Mononuclear cell (primary cell): ENCODE measurements around the gene TSPAN14. TPM values are rescaled to one million over a fixed set of nuclear protein-coding genes. Genes with fewer than 3 reads are reported as not detected.

ENCODE experiments used
- H3K27me3 ChIP-seq: 2 replicates; pipeline ENCODE4 v1.6.0; 2011; ENCODE audit warnings: low read length, control low read depth; ENCODE audit not compliant: insufficient read depth
- H3K4me1 ChIP-seq: 2 replicates; pipeline ENCODE4 v1.5.1; 2011; ENCODE audit warnings: mild to moderate bottlenecking, low read length, control low read depth; ENCODE audit not compliant: insufficient read depth
- H3K4me3 ChIP-seq: 2 replicates; pipeline ENCODE4 v1.5.1; 2011; ENCODE audit warnings: mild to moderate bottlenecking, low read length, moderate library complexity
- H3K9me3 ChIP-seq: 2 replicates; pipeline ENCODE4 v1.5.1; 2011; ENCODE audit warnings: low read depth, mild to moderate bottlenecking, control low read depth, low read length
- total RNA-seq: library from RNA; depleted of rRNA; stranded (reverse); fragments of >200 nt; gene quantifications from one replicate; pipeline ENCODE4 v1.2.3, GENCODE V29; 2012

TSPAN14 gene
- total RNA-seq, 1 donor: 65.4 TPM

GRCh38 chr10:80444124-80444523 is 10.0 kb upstream of the TSPAN14 start:
- H3K9me3 ChIP-seq: no peaks in the 10 kb centered on the region
- no peak overlapping the region for H3K4me3 ChIP-seq

GRCh38 chr10:80444646-80445319 is 9.3 kb upstream of the TSPAN14 start:
- peaks cover 33% of the 10 kb centered on the region for H3K4me1 ChIP-seq
- H3K4me3 ChIP-seq: no peak overlapping the region
- no peaks in the 10 kb centered on the region for H3K27me3 ChIP-seq
- H3K9me3 ChIP-seq: no peaks in the 10 kb centered on the region

More at GRCh38 chr10:80444124-80444523, 10.0 kb upstream of the TSPAN14 start:
- no peaks in the 10 kb centered on the region for H3K27me3 ChIP-seq
- H3K4me1 ChIP-seq: peaks cover 26% of the 10 kb centered on the region

DNA sequence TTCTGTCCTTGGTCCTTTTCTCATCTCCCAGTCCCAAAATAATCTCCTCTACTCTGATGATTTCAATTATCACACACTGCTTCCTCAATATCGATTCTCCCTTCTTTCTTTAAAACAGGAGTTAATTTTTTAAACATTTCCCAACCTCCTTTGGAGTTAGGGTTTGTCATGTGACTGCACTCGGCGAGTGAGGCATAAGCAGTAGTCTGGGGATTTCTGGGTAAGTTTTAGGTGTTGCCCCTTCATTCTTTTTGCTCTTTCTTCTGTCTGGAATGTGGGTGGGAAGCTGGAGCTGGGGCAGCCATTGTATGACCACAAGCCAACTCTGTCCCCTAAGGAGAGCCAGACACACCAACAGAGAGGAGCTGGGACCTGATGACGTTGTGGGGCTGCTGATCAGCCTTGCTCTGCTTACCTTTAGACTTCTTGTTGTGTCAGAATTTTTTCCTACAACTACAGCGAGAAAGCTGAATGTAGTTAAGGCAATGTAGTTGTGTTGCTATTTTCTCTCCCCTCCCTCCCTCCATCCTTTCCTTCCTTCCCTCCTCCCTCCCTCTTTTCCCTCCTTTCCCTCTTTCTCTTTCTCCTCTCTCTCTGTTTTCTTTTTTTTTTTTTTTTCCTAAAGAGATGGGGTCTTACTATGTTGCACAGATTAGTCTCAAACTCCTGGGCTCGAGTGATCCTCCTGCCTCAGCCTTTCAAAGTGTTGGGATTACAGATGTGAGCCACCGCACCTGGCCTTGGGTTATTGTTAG is 6.5 kb upstream of the TSPAN14 start:
- Histone ChIP-seq H3K4me1 (peaks cover 46% of the 10 kb centered on the region), H3K27me3 (no peaks in the 10 kb centered on the region), H3K4me3 (no peak overlapping the region), H3K9me3 (no peaks in the 10 kb centered on the region)

GRCh38 chr10:80448209-80448942 is 5.7 kb upstream of the TSPAN14 start:
- H3K9me3 ChIP-seq: no peaks in the 10 kb centered on the region
- no peak overlapping the region for H3K4me3 ChIP-seq
- no peaks in the 10 kb centered on the region for H3K27me3 ChIP-seq
- H3K4me1 ChIP-seq: peaks cover 53% of the 10 kb centered on the region

- no peaks in the 10 kb centered on the region for H3K27me3 ChIP-seq
- H3K9me3 ChIP-seq: no peaks in the 10 kb centered on the region
- H3K4me1 ChIP-seq: peaks cover 50% of the 10 kb centered on the region
- H3K4me3 ChIP-seq: no peak overlapping the region
These were observed 4.6 kb upstream of the TSPAN14 start for GRCh38 chr10:80449520-80449919.

- Histone ChIP-seq H3K9me3 (no peaks in the 10 kb centered on the region), H3K27me3 (no peaks in the 10 kb centered on the region), H3K4me1 (peaks cover 52% of the 10 kb centered on the region), H3K4me3 (no peak overlapping the region)
These were observed 3.0 kb upstream of the TSPAN14 start for GRCh38 chr10:80451132-80451531.

- no peak overlapping the region for H3K4me3 ChIP-seq
- no peaks in the 10 kb centered on the region for H3K9me3 ChIP-seq
- peaks cover 62% of the 10 kb centered on the region for H3K4me1 ChIP-seq
- no peaks in the 10 kb centered on the region for H3K27me3 ChIP-seq
These were observed 2.0 kb upstream of the TSPAN14 start for GRCh38 chr10:80452069-80452468.

DNA sequence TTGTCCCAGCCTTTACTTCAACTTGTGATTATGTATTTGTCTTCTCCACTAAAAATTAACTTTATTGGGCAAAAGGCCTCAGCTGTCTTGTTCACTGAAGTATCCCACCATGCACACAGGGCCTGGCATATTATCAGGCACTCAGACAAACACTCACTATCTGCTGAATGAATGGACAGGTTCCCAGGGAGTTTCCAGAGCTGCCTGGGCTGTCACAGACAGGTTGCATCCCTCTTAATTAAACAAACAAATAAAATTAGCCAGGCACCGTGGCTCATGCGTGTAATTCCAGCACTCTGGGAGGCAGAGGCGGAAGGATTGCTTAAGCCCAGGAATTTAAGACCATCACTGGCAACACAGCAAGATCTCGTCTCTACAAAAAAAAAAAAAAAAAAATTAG is 1.5 kb upstream of the TSPAN14 start:
- Histone ChIP-seq H3K4me3 (no peak overlapping the region), H3K27me3 (no peaks in the 10 kb centered on the region), H3K4me1 (peaks cover 68% of the 10 kb centered on the region), H3K9me3 (no peaks in the 10 kb centered on the region)

- H3K4me3 ChIP-seq: peak overlapping the region; percentile 28
- no peaks in the 10 kb centered on the region for H3K9me3 ChIP-seq
These were observed 861 bp upstream of the TSPAN14 start for GRCh38 chr10:80453056-80453841.

DNA sequence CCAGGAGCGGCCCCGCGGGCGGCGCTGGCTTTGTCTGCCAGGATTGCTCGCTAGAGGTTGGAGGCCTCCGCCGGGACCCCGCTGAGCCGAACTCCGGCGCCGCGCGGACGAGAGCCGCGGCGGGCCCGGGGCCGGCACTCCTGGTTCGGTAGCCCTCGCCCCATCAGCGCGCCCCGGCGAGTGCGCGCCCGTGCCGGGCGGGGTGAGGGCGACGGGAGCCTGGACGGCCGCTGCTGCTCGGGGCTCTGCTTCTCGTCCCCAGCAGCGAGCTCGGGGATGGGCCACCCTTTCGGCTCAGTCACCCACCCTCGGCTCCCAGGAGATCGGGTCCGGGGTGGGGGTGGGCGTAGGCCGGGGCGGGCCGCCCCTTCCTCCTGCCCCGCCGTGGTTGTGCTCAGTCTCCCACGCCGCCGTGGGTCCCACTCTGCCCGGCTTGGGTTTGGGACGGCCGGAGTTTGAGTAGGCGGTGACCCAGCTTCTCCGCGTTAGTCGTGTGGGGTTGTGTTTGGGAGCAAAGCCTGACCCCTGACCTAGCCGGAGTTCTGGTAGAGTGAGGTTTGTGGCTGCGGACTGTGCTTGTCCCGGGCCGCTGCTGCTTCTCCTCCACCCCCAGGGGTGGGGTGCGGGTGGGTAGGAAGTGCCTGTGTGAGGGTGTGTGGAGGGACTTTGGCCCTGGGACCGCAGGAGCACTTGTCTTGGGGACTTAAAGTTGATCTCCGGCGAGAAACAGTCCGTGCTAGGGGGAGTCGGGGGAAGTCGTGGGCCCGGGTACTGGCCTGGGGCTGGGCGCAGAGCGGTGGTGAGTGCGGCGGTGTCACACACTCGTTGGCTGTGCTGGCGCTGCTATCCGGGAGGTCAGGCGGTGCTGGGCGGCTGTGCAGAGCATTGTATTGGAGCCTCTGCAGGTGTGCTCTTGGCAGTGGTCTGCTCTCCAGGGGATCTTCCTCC is 677 bp downstream of the TSPAN14 start:
- H3K4me3 ChIP-seq: peak overlapping the region; percentile 88
- no peaks in the 10 kb centered on the region for H3K27me3 ChIP-seq
- peaks cover 70% of the 10 kb centered on the region for H3K4me1 ChIP-seq
- H3K9me3 ChIP-seq: no peaks in the 10 kb centered on the region

More at GRCh38 chr10:80453056-80453841, 861 bp upstream of the TSPAN14 start:
- H3K4me1 ChIP-seq: peaks cover 70% of the 10 kb centered on the region
- H3K27me3 ChIP-seq: no peaks in the 10 kb centered on the region

DNA sequence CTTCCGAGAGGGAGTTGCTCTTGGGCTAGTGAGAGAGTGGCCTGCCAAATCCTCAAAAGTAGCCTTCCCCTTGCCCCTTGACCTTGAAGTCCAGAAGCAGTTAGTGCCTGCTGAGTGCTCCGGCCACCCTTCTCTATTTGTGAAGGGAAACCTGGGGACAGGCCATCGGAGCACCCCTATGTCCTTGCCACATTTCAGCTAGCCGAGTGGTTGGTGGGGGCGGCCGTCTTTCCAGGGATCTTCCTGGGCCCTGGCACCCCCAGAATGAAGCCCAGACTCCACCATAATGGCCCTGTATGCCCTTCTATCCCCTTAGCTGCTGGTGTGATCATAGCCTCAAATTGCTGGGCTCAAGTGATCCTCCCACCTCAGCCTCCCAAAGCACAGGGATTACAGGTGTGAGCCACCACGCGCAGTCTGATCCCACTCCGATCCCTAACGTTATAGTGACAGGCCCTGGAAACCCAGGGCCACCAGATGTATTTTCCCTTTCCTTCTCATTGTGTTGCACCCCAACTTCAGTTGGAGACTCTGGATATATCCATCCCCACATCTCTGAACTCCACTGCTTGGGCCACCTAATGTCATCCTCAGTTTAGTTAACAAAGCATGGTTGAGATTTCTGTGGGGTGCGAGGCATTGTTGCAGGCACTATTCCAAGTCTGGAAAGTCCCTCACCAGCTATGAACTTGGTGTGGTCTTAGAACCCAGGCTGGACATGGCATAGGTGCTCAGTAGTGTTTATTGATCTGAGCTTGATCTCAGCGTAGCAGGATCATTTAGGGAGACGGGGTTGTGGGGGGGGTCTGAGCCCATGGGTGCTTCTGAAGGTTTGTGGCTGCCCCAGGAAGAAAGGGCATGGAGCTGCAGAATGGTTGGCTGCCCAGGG is 1.6 kb downstream of the TSPAN14 start:
- peak overlapping the region; percentile 88 for H3K4me3 ChIP-seq
- H3K9me3 ChIP-seq: no peaks in the 10 kb centered on the region
- peaks cover 70% of the 10 kb centered on the region for H3K4me1 ChIP-seq
- no peaks in the 10 kb centered on the region for H3K27me3 ChIP-seq

DNA sequence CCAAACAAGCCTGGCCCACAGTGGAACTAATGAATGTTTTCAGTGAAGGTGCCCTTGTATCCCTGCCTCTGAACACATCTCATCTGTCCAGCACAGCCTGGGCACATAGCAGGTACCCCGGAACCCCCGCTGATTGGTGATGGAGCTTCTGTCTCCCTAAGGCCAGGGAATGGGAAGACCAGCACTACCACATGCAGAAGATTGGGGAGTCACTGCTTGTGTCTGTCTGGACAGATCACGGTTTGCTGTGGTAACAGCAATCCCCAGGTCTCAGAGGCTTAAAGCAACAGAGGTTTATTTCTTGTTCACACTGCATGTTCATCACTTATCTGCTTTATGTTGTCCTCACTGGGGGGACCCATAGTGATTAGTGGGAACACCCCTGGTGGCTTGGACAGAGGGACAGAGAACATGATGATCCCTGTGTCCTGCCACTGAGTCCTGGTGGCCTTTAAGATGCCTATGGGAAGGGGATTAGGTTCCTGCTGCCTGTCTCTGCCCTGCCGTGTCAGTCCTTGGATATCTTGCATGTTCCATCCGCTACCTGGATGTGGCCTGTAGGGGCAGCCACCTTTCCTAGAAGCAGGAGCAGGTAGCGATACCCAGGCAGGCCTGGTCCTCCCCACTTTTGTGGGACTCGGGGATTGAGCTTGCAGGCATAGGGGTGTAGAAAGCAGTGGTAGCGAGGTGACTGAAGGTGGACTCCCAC is 3.6 kb downstream of the TSPAN14 start:
- no peaks in the 10 kb centered on the region for H3K9me3 ChIP-seq
- peaks cover 86% of the 10 kb centered on the region for H3K4me1 ChIP-seq
- H3K4me3 ChIP-seq: no peak overlapping the region
- H3K27me3 ChIP-seq: no peaks in the 10 kb centered on the region

GRCh38 chr10:80458263-80458625 is 4.1 kb downstream of the TSPAN14 start:
- Histone ChIP-seq H3K27me3 (no peaks in the 10 kb centered on the region), H3K4me3 (no peak overlapping the region)

More at GRCh38 chr10:80458263-80458625, 4.1 kb downstream of the TSPAN14 start:
- Histone ChIP-seq H3K9me3 (no peaks in the 10 kb centered on the region), H3K4me1 (peaks cover 87% of the 10 kb centered on the region)
